Gastrocnemius medialis (tissue), 4 donors: ENCODE measurements around the gene POLA2.
"Not testable (repeated sequence)": the region's sequence is repeated elsewhere in the genome, so short reads cannot be mapped to it uniquely, and the experiment has no call there.

Source experiments
- CTCF ChIP-seq, 5 experiments: fragments of 450-650 bp in 3 of 5; fragments of 200-600 bp in 2 of 5; sonication (generic) in 2 of 5; IDR thresholded peaks in 4 of 5; conservative IDR thresholded peaks in 1 of 5; 1 replicate in 4 of 5; 2 replicates in 1 of 5; pipeline ENCODE4 v1.5.1; 2016 to 2019; ENCODE audit warnings: antibody characterized with exemption in 5 of 5, mild to moderate bottlenecking in 3 of 5, moderate library complexity in 3 of 5
- POLR2A ChIP-seq, 2 donors: fragments of 450-650 bp; IDR thresholded peaks; one replicate each; pipeline ENCODE4 v1.6.1; 2017; ENCODE audit warnings: antibody characterized with exemption in 2 of 2, mild to moderate bottlenecking in 2 of 2, moderate library complexity in 2 of 2

GRCh38 chr11:65332591-65332990 is 70.8 kb downstream of the POLA2 start:
- TF ChIP-seq CTCF (IDR thresholded peaks at IDR 0.05 in 4 of 5, conservative IDR thresholded peaks at IDR 0.05 in 1 of 5); POLR2A (IDR thresholded peaks at IDR 0.05): not testable (repeated sequence)
